Measurements from ENCODE around the gene FHIP2A.
"Not testable (repeated sequence)": the region's sequence is repeated elsewhere in the genome, so short reads cannot be mapped to it uniquely, and the experiment has no call there.

FHIP2A gene

DNA sequence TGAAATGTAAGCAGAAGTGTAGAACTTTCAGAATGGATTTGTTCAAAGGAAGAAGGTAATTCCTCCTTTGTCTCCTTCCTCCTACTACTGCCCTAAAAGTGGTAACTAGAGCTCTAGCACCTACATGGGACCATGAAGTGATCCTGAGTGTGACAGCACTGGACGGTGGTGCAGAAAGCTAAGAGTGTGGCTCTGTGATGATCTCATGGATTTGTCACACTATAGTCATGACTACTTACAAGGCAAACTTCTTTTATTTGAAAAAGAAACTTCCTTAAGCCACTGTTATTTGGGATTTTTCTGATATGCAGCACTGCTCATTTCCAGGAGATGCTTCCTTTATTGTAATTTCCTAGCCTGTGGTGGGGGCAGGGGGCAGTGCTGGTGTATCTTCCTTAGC is 5.8 kb upstream of the FHIP2A start:
- no peak for DNase-seq (ENCODE audit: low read depth in 2 of 2)

DNA sequence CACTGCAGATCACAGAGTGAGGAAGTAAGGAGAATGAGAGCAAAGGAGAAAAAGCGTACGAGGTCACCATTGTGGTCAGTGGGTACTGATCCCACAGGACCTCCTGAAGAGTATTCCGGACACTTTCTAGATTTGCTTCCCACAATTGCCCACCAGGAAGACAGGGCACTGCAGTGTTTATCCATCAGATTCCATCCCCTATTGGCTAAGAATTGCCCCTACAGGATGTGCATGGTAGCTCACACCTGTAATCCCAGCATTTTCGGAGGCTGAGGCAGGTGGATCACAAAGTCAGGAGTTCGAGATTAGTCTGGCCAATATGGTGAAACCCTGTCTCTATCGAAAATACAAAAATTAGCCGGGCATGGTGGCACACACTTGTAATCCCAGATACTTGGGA is 5.3 kb upstream of the FHIP2A start:
- no peak for DNase-seq (ENCODE audit: low read depth in 2 of 2)

DNA sequence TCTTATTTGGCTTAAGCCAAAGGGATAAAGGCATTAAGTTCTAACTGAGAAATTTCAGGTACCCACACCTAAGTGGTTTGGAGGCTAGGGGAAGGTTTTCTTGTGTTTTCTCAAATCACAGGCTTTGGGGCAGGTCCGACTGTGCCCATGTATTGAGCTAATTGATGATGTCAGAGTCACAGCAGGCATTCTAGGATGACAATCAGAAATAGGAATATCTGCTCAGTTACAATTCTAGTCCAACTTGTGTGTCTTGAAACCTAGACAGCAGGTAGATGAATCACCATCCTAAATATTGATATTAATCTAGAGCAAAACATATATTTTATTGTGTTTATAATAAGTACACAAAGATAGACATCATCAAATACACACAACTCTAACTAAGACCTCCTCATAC is 2.3 kb upstream of the FHIP2A start:
- DNase-seq (ENCODE audit: low read depth in 2 of 2): no peak

DNA sequence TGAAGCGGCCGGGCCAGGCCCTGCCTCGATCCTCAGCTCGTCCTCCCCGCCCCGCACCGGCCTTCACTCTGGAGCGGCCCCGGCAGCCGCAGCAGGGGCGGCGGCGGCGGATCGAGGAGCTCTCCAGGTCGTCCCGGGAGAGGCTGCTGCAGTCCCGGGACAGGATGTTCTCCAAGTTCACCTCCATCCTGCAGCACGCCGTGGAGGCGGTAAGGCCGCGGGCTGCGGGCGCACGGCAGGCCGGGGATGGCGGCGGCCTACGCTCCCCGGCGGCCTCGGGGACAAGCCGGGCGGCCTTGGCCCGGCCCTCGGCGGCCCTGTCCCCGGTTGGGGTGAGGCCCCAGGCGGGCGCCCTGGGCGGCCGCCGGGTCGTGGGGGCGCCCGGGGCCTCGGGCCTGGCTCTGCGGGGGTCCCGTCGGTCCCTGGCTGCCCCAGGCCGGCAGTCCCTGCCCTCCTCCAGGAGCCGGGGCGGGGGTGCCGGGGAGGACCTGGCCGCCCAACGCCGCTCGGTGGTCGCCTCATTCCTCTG is 399 bp downstream of the FHIP2A start:
- DNase-seq (ENCODE audit: low read depth in 2 of 2): no peak

DNA sequence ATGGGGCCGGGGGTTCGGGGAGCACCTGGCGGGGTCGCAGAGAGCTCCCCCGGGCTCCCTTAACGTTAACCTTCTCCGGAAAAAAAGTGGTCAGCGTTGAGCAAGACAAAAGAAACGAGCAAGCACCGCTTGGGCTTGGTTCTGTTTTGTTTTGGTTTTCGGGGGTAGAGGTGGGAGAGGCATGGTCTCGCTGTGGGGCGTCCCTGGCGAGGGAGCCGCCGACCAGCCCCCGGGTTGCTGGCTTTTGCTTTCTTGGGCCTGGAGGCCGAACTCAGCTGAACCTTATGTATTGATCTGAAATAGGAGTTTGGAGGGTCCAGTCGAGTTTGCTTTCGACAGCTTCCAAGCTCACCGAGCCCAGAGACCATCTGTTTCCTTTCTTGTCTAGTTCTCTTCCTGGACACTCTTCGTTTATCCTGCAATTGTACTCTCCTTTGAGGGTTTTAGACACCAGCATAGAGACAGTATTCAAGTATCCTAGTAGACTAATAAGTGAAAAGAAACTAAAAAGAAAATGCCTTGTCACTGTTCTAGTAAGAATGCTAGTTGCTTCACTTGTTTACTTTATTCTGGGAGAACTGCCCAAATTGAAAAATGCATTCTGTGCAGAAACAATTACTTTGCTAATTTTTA is 980 bp downstream of the FHIP2A start:
- peak in 1 of 2 experiments; percentile 19 for DNase-seq (ENCODE audit: low read depth in 2 of 2)

DNA sequence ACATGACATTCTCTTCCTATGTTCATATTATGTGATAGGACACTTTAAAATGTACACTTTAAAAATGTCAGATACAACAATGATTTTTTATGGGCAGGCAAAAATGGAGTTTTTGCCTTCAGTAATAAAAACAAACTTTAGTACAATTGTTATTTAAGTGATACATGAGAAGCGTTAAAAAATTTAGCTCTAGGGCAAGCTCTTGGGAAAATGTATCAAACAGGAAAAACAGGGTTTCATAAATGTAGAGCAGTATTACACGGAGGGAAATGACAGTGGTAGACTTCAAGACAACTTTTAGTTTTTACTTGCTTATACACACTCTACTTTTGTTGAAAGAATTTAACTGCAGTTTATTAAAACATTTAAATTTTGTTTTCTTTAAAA is 1.5 kb downstream of the FHIP2A start:
- no peak for DNase-seq (ENCODE audit: low read depth in 2 of 2)

DNA sequence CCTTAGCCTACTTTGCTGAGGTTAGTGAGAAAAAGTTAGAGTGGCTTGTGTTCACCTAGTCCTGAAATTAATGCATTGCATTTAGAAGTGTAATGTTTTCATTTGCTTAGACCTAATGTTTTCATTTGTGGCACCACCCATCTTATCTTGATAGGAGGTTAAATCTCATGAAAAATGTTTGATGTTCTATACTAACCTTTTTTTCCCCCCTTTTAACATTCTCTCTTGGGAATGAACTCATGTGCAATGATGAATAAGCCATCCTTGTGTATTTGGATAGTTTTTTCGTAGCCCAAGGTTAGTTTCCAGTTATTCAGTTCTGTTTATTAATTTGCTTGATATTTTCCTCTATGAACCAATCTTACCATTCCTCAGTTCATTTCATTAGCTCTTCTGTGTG is 2.8 kb downstream of the FHIP2A start:
- DNase-seq (ENCODE audit: low read depth in 2 of 2): no peak

DNA sequence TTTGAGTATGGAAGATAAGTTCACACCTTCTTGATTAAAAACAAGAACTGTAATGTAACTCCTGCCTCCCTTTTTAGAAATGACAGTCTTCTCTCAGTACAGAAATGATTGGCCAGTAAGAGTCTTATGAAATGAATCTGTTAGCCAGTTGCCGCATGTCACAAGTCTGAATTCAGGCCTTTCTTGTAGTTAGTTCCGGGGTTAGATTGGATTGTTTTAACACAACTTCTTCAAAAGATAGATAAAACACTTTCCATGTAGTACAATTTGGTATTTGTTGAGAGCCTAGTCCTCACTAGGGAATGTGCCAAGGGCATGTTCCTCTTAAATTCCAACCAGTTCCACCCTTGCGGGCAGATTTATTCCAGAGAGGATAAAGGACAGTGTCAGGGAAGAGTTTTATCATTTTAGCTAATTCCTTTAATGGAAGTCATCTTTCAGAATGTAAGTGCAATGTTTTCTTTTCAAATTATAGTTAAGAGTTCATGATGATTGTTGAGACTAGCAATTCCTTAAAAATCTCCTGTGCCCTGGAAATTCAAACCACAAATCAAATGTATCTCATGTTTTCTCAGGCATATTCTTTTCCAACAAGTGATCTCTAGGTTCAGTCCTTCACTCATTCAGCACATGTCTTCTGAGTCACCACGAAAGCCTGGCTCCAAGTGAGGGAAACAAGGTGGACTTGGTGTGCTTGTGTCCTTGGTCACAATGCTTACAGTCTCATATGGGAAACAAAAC is 4.1 kb downstream of the FHIP2A start:
- peak; percentile 39 to 45 for DNase-seq (ENCODE audit: low read depth in 2 of 2)

DNA sequence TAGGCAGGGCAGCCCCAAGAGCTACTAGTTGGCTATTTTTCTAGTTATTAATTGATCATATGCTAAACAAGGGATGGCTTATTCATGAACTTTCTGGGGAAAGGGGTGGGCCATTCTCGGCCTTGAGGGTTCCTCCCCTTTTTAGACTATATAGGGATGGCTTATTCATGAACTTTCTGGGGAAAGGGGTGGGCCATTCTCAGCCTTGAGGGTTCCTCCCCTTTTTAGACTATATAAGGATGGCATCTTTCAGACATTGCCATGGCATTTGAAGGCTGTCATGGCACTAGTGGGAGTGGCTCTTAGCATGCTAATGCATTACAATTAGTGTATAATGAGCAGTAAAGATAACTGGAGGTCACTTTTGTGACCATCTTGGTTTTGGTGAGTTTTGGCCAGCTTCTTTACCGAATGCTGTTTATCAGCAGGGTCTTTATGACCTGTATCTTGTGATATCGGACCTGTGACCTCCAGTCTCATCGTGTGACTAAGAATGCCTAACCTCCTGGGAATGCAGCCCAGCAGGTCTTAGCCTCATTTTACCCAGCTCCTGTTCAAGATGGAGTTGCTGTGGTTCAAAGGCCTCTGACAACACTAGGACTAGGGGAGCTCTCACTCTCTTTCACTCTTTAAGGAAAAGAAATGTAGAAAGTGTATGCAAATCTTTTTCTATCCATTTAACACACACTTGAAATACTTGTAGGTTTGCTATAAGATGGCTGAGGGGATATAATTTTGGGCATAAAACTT is 7.8 kb downstream of the FHIP2A start:
- no peak for DNase-seq (ENCODE audit: low read depth in 2 of 2)

DNA sequence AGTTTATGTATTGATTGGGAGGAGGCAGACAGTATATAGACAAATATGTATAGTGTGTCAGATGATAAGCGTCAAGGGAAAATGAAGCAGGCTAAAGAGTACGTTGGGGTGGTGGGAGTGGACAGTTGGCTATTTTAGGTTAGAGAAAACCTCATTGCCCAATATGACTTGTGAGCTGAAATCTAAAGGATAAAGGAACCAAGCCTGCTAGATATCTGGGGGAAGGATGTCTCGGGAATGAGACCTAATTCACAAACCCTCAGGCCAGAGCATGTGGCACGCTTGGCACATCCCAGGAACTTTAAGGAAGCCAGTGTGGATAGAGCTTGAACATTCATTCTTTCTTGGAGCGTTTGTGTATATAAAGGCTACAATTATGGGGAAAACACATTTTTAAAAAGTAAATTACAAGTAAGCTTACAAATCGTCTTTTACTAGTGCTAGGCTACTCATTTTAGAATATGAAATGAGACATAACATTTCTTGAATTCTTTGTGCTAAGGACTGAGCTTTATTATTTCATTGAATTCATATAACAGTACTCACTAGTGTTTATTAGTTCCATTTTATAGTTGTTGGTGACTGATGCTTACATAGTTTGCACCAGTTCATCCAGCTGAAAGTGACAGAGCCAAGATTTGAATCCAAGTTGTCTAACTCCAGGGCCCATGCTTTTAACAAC is 9.7 kb downstream of the FHIP2A start:
- DNase-seq (ENCODE audit: low read depth in 2 of 2): no peak

DNA sequence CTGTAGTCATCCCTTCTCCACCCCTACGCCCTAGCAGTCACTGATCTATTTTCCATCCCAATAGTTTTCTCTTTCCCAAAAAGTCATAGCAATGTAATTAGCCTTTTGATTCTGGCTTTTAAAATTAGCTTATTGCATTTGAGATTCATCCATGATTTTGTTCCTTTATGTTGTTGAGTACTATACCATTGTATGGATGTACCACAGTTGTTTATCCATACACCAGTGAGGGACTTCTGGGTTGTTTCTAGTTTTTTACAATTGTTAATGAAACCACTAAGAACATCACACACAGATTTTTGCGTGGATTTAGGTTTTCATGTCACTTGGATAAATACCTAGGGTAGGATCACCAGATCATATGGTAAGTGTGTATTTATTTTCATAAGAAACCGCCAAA is 16.1 kb downstream of the FHIP2A start:
- DNase-seq (ENCODE audit: low read depth in 2 of 2): no peak

DNA sequence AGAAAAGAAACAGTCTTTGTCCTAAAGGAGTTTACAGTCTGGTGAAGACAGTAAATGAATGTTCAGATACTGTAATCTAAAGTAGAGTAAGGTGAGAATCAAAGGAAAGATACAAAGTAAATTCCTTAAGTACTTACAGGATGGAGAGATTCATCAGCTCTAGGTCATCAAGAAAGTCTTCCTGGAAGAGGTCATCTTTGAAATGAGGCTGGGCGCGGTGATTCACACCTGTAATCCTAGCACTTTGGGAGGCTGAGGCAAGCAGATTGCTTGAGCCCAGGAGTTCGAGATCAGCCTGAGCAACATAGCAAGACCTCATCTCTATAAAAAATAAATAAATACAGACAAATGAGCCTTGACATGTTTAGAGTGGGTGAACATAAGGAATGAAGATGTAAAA is 18.3 kb downstream of the FHIP2A start:
- no peak for DNase-seq (ENCODE audit: low read depth in 2 of 2)

DNA sequence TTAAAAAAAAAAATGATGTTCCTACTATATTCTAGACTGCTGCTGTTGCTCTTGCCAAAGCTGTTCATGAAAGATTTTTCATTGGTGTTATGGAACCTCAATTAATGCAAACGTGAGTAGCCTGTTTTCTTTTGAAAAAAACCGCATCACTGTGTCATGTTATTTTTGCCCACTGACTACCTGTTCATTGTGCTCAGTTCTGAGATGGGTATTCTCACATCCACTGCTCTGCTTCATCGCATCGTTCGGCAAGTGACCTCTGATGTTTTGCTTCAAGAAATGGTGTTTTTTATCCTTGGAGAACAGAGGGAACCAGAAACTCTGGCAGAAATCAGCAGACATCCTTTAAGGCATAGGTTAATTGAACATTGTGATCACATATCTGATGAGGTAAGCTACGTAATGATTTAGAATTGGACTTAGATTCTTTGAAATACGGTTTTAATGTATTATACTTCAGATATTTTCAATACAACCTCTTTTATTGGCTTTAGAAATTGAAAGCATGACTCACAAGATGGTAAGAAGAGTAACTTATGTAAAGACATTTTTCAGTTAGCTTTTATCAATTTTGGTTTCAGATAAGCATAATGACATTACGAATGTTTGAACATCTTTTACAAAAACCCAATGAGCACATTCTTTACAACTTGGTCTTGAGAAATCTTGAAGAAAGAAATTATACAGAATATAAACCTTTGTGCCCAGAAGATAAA is 24.6 kb downstream of the FHIP2A start:
- DNase-seq (ENCODE audit: low read depth in 2 of 2): no peak

DNA sequence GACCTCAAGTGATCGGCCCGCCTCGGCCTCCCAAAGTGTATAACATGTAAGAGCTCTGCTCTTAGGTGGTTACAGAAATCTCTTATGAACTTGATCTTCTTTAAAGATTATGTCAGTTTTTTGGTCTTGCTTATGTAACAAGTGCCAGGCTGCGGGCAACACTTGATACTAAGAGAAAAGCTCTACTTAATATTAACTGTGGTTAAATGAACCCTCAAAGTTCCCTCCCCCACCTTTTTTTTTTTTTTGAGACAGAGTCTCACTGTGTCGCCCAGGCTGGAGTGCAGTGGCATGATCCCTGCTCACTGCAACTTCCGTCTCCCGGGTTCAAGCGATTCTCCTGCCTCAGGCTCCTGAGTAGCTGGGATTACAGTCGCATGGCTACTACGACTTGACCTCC is 25.9 kb downstream of the FHIP2A start:
- DNase-seq (ENCODE audit: low read depth in 2 of 2): not testable (repeated sequence)

DNA sequence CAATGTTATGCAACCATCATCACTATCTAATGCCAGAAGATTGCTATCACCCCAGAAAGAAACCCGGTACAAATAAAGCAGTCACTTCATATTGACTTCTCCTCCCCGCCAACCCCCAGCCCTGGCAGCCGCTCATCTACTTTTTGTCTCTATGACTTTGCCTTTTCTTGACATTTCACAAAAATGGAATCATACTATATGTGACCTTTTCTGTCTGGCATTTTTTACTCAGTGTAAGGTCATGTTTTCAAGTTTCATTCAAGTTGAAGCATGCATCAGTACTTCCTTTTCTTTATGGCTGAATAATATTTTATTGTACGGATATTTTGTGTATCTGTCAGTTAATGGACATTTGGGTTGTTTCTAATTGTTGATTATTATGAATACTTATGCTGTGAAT is 28.1 kb downstream of the FHIP2A start:
- no peak for DNase-seq (ENCODE audit: low read depth in 2 of 2)

DNA sequence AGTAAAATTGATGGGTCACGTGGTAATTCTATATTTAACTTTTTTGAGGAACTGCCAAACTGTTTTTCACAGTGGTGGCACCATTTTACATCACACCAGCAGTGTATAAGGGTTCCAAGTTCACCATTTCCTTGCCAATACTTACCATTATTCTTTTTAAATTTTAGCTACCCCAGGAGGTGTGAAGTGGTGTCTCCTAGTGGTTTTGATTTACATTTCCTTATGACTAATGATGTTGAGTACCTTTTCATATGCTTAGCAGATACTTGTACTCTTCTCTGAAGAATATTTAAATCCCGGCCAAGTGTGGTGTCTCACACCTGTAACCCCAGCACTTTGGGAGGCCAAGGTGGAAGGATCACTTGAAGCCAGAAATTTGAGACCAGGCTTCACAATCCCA is 28.5 kb downstream of the FHIP2A start:
- no peak for DNase-seq (ENCODE audit: low read depth in 2 of 2)

DNA sequence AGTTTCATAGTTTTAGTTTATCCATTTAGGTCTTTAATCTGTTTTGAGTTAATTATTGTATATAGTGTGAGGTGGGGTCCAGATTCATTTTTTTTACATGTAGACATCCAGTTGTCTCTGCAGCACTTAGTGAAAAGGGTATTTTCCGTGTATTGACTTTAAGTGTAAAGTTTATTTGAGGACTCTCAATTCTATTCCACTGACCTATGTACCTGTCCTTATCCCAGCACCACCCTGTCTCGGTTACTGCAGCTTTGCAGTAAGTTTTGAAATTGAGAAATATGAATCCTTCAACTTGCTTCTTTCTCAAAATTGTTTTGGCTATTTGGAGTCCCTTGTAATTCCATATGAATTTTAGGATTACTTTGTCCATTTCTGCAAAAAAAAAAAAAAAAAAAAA is 29.8 kb downstream of the FHIP2A start:
- DNase-seq (ENCODE audit: low read depth in 2 of 2): no peak

DNA sequence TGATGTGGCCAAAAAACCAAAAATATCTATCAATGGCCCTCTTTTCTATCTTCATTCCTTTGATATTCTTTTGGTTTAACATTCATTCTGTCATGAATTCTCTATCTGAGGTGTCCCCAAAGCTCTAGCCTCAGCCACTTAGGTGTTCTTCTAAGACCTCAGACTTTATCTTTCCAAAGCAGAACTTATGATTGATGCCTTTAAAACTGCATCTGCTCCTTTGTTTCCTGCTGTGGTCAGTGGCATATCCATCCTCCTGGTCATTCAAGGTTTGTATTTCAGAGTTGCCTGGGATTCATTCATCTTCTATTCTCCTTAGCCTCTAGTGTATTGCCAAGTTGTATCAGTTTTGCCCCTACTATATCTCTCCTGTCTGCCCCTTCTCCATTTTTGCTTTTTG is 30.6 kb downstream of the FHIP2A start:
- DNase-seq (ENCODE audit: low read depth in 2 of 2): no peak

DNA sequence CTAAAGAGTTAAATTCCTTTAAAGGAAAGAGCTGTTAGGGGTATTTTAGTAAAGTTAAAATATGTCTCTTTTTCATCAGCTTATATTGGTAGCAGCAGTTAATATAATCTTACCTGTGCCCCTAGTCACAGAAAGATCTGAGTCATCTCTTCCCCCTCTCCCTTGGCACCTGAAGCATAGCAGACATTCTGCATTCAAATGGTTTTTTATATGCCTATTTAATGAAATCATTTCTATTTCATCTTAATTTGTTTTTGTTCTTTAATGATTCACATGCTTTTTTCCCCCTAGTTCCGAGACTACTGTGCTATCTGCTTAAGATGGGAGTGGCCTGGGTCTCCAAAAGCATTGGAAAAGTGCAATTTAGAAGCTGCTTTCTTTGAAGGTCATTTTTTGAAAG is 33.3 kb downstream of the FHIP2A start:
- no peak for DNase-seq (ENCODE audit: low read depth in 2 of 2)

DNA sequence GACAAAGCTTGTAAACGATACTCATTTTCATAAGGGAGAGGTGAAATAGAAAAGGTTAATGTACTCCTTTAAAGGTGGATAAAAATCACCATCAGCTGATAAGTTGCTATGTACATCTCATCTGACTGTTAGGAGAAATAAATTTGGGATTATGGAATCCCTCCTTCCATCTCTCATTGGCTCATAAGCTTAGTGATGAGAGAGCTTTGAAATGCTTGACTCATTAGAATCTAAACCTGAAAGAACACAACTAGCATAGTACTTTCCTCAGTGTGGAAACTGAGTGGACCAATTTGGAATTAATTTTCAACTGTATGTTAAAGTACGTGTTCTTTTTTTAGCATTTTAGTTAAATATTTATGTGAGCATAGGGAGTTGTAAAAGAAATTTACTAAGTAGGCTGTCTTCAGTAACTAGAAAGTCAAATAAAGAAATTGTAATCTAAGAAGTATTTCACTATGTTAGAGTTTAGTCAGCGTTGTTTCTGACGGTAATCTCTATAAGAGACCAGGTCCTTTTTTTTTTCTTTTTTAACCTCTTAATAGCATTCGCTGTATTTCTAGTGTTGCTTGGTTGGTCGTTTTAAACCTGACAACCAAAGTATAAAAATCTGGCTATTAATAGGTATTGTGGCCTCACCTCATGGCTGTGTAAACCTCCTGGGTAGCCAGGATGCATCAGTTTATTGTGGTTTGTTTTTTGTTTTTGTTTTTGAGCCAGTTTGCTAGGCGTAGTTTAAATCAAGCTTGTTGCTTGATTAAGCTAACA is 34.4 kb downstream of the FHIP2A start:
- DNase-seq (ENCODE audit: low read depth in 2 of 2): no peak

Data from fibroblast of skin of left quadriceps (primary cell).